RPMI7951 (cell line): ENCODE results near the gene ARHGAP22. TPM values are rescaled to one million over a fixed set of nuclear protein-coding genes. Genes with fewer than 3 reads are reported as not detected.

Source experiments
- DNase-seq: peaks from one replicate; pipeline ENCODE4 v3.0.0-alpha.2; 2012; ENCODE audit warnings: low read depth
- total RNA-seq: library from RNA; depleted of rRNA; stranded (reverse); fragments of >200 nt; shearing (Covaris generic); gene quantifications from 2 replicates; pipeline ENCODE4 v1.2.3, GENCODE V29; 2014

ARHGAP22 gene
- total RNA-seq, 1 experiment from 2014 or later, result 20.7 TPM

DNA sequence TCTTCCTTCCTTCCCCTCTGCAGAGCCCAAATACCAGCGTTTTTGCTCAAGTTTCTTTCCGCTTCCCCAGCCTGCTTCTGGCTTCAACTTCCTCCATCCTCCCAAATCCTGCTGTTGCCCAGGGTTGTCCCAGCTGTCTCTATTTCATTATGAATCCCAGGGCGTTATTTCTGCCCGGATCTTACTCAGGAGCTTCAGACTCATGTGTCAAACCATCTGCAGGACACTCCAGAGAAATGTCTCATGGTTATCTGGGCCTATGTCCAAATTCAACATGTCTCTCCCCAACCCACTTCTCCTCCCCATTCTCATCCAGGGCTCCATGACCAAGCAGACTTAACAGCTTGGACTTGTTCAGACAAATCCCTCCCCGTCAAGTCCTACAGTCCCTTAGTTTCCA is 15.6 kb downstream of the ARHGAP22 start:
- peak; percentile 93 for DNase-seq

GRCh38 chr10:48587819-48588218 is 17.1 kb downstream of the ARHGAP22 start:
- no peak for DNase-seq

DNA sequence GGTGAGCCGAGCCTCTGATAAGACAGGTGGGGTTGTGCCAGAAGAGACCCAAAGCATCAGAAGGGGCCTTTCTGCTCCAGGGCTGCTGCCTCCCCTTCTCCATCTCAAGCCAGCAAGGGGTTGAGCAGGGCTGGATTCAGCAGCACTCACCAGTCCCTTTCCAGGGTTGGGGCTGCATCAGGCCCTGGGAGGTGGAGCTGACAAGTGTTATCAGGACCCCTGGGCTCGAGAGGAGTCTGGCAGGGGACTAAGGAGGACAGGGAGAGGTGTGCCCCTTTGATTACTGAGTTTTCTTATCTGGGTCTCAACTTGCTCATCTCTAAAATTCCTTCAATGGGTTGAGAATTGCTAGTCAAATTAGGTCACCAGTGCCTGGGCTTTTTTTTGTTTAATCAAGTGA is 17.8 kb downstream of the ARHGAP22 start:
- DNase-seq, result no peak

DNA sequence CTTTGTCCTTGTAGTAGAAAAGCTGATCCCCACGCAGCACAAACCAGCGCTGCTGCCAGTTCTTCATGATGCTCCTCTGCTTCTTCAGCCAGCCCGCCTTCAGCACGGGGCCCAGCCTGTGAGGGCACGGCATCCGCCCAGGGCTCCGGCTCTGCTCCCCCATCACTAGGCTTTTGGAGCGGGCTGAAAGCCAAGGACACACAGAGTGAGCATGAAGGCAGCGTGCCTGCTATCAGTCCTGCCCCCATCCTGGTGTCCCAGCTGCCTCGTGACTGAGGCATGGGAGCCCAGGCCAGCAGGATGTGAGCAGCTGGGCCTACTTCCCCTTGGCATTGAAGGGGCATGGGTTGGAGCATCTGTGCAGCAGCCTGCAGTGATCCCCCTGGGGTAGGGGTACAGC is 21.9 kb downstream of the ARHGAP22 start:
- no peak for DNase-seq

GRCh38 chr10:48580236-48580635 is 24.6 kb downstream of the ARHGAP22 start:
- no peak for DNase-seq

GRCh38 chr10:48579251-48579960 is 25.5 kb downstream of the ARHGAP22 start:
- DNase-seq, result no peak

DNA sequence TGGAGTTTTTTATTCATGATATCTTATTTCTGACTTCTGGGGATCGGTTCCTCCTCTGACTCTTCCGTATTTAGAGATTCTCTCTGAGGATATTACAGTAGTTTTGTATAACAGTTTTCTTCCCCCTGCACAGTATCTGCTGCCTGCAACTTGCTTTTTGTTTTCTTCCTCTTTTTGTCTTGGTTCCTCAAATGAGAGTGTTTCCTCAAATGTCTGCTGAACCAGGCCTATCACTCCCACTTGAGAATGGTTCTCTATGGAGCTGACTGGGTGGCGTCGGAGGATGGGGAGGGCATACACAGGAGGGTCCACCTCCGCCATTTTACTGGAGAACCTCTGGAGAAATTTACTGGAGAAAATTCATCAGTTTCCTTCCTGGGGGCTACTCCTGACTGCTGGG is 27.7 kb downstream of the ARHGAP22 start:
- DNase-seq, result no peak

- DNase-seq, result no peak
Observed at GRCh38 chr10:48576501-48576900, 28.4 kb downstream of the ARHGAP22 start.

- DNase-seq, result no peak
Observed at GRCh38 chr10:48575901-48576300, 29.0 kb downstream of the ARHGAP22 start.

- DNase-seq, result no peak
Observed at GRCh38 chr10:48574817-48575380, 30.0 kb downstream of the ARHGAP22 start.

- DNase-seq, result no peak
Observed at GRCh38 chr10:48574322-48574796, 30.5 kb downstream of the ARHGAP22 start.

- no peak for DNase-seq
Observed at GRCh38 chr10:48573045-48573444, 31.8 kb downstream of the ARHGAP22 start.

- no peak for DNase-seq
Observed at GRCh38 chr10:48572414-48572813, 32.5 kb downstream of the ARHGAP22 start.

- DNase-seq, result no peak
Observed at GRCh38 chr10:48568546-48568945, 36.3 kb downstream of the ARHGAP22 start.

- no peak for DNase-seq
Observed at GRCh38 chr10:48568131-48568530, 36.7 kb downstream of the ARHGAP22 start.

- no peak for DNase-seq
Observed at GRCh38 chr10:48567346-48567745, 37.5 kb downstream of the ARHGAP22 start.

DNA sequence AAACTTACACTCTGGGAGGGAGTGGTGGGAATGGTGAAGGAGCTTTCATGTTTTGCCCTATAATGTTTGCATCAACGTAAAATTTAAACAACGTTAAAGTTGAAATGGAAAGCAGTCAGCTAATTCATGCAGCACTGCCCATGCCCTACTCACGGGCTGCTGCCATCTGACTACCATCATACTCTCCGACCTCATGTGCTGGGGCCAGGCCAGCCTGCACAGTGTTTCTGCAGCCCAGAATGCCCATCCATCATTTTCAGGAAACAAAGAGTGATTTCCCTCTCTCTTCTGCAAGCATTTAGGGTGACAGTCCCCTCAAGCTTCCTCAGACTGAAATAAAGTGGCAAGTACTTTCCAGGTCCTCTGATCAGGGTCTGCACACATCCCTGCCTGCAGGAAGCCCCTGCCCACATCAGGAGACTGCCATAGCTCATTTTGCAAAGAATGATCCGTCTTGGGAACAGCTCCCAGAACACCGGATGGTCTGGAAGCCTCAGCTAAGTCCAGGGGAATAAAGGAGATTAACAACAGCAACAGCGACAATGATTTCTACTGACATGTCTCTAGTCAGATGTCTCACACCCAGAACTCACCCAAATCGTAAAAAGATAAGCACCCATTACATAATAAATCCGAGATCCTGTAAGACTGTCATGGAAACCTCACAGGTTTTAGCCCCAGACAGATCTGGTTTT is 40.3 kb downstream of the ARHGAP22 start:
- no peak for DNase-seq

DNA sequence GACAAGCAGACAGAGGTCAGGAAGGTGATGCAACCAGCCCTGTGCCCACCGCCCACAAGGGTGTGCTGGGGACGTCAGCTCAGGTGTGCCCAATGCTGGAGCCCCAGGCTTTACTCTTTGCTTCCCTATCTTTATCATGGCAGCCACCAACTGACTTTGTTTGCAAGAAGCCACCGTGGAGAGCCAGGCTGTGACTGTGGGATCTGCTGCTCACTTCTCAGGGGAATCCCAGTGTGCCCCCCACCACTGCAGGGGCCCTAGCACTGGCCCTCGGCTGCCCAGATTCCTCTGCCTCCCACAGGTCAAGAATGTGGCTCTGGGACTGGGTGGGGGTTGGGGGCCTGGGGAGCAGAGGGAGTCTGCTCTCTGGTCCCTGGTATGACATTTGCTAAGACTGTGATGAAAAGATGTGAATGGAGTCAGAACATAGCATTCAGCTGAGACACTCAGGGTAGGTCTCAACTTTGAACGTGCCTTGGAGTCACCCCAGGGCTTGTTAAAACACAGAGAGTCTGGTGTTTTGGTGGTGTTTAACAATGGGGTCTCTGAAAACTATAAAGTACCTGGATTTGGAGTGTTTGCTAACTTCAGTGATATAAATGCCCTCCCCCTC is 47.3 kb downstream of the ARHGAP22 start:
- DNase-seq, result no peak

DNA sequence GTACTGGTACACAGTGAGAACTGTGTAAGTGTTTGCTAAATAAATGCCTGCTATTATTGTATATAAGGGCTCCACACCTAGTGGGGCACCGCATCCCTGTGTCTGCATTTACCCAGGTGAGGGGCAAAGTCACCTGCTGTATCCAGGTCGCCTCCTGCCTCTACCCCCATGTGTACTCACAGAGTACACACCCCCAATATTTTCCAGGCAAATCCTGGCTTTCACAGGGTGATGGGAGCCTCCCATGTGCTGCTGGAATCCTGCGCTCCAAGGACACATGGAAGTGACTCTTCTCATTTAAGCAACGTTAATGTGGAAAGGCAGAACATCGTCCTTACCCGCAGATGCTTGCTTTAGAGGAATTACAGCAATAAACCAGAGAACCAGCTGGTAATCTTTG is 48.2 kb downstream of the ARHGAP22 start:
- DNase-seq, result no peak

DNA sequence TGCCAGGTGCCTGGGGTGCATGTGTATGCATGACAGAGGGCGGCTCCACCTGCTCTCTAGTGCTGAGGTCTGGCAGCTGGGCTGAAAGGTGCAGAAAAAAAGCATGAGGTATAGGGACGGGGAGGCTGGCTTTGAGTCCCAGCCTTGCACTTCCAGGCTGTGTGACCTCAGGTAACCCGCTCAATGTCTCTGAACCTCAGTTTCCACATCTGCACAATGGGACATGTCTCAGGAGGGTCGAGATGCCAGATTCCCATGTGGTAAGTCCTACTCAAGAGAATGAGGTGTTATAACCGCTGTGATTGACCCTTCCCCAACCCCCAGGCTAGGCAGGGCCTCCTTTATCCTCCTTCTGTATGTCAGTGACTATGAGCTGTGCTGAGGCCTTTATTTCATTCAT is 48.8 kb downstream of the ARHGAP22 start:
- no peak for DNase-seq

GRCh38 chr10:48555310-48556042 is 49.4 kb downstream of the ARHGAP22 start:
- no peak for DNase-seq

- no peak for DNase-seq
Observed at GRCh38 chr10:48554656-48555055, 50.2 kb downstream of the ARHGAP22 start.
